H9 (cell line): ENCODE results near the gene PEMT. TPM values are rescaled to one million over a fixed set of nuclear protein-coding genes. Genes with fewer than 3 reads are reported as not detected.

Experiments
- DNase-seq: peaks from one replicate; pipeline ENCODE4 v3.0.0-alpha.2; 2017
- H2AFZ ChIP-seq: one replicate; pipeline ENCODE4 v1.6.1; 2013; ENCODE audit warnings: mild to moderate bottlenecking, low read length, control low read depth, moderate library complexity
- H2AK5ac ChIP-seq: 2 replicates; pipeline ENCODE4 v1.6.1; 2013; ENCODE audit warnings: low read length, control low read depth, mixed read lengths; ENCODE audit not compliant: insufficient read length
- H2BK120ac ChIP-seq: one replicate; pipeline ENCODE4 v1.6.1; 2013; ENCODE audit warnings: low read depth, mild to moderate bottlenecking, low read length, control low read depth, inconsistent platforms; ENCODE audit not compliant: poor library complexity, severe bottlenecking
- H2BK12ac ChIP-seq: 2 replicates; pipeline ENCODE4 v1.6.1; 2013; ENCODE audit warnings: low read length, control low read depth, mixed read lengths, low read depth; ENCODE audit not compliant: insufficient read length
- H2BK15ac ChIP-seq: 2 replicates; pipeline ENCODE4 v1.6.1; 2013; ENCODE audit warnings: low read depth, low read length, control low read depth
- H2BK20ac ChIP-seq: one replicate; pipeline ENCODE4 v1.6.1; 2013; ENCODE audit warnings: low read depth, mild to moderate bottlenecking, low read length, control low read depth, inconsistent platforms; ENCODE audit not compliant: poor library complexity, severe bottlenecking
- H2BK5ac ChIP-seq: 2 replicates; pipeline ENCODE4 v1.6.1; 2013; ENCODE audit warnings: low read length, control low read depth, mixed read lengths; ENCODE audit not compliant: insufficient read length
- H3K14ac ChIP-seq: 2 replicates; pipeline ENCODE4 v1.6.1; 2013; ENCODE audit warnings: low read length, control low read depth; ENCODE audit not compliant: insufficient read depth
- H3K18ac ChIP-seq: 2 replicates; pipeline ENCODE4 v1.6.1; 2013; ENCODE audit warnings: low read depth, mild to moderate bottlenecking, mixed read lengths, low read length, control low read depth; ENCODE audit not compliant: insufficient read length
- H3K23ac ChIP-seq: 2 replicates; pipeline ENCODE4 v1.6.1; 2013; ENCODE audit warnings: low read length, control low read depth, mixed read lengths, low read depth; ENCODE audit not compliant: insufficient read length
- H3K23me2 ChIP-seq: 2 replicates; pipeline ENCODE4 v1.6.1; 2013; ENCODE audit warnings: low read depth, mild to moderate bottlenecking, mixed read lengths, low read length, control low read depth; ENCODE audit not compliant: insufficient read length, poor library complexity, severe bottlenecking
- H3K27ac ChIP-seq: 2 replicates; pipeline ENCODE4 v1.5.1; 2013; ENCODE audit warnings: low read length, control low read depth, mixed read lengths, low read depth; ENCODE audit not compliant: insufficient read length
- H3K27me3 ChIP-seq: 2 replicates; pipeline ENCODE4 v1.6.1; 2013; ENCODE audit warnings: low read length, control low read depth, inconsistent platforms; ENCODE audit not compliant: insufficient read depth
- H3K4ac ChIP-seq: 2 replicates; pipeline ENCODE4 v1.6.1; 2013; ENCODE audit warnings: low read depth, mild to moderate bottlenecking, control low read depth, inconsistent platforms, low read length, moderate library complexity
- H3K4me1 ChIP-seq: 2 replicates; pipeline ENCODE4 v1.6.1; 2013; ENCODE audit warnings: low read length, control low read depth, inconsistent platforms; ENCODE audit not compliant: insufficient read depth
- H3K4me2 ChIP-seq: 2 replicates; pipeline ENCODE4 v1.6.1; 2013; ENCODE audit warnings: low read length, control low read depth, mixed read lengths; ENCODE audit not compliant: insufficient read length, insufficient read depth
- H3K56ac ChIP-seq: 2 replicates; pipeline ENCODE4 v1.6.1; 2013; ENCODE audit warnings: low read depth, mild to moderate bottlenecking, mixed read lengths, low read length, control low read depth; ENCODE audit not compliant: insufficient read length
- H3K79me1 ChIP-seq: 2 replicates; pipeline ENCODE4 v1.6.1; 2013; ENCODE audit warnings: low read depth, mild to moderate bottlenecking, moderate library complexity, low read length, control low read depth, inconsistent platforms; ENCODE audit not compliant: insufficient read depth, poor library complexity, severe bottlenecking
- H3K79me2 ChIP-seq: 2 replicates; pipeline ENCODE4 v1.6.1; 2013; ENCODE audit warnings: low read length, control low read depth, inconsistent platforms; ENCODE audit not compliant: insufficient read depth
- H3K9ac ChIP-seq: 2 replicates; pipeline ENCODE4 v1.6.1; 2013; ENCODE audit warnings: low read length, control low read depth, mixed read lengths; ENCODE audit not compliant: insufficient read length; ENCODE audit errors: extremely low read depth
- H3K9me3 ChIP-seq: one replicate; pipeline ENCODE4 v1.6.1; 2013; ENCODE audit warnings: low read depth, low read length, inconsistent platforms; ENCODE audit not compliant: control insufficient read depth
- H3T11ph ChIP-seq: one replicate; pipeline ENCODE4 v1.6.1; 2013; ENCODE audit warnings: mild to moderate bottlenecking, low read length, control low read depth, inconsistent platforms
- H4K20me1 ChIP-seq: one replicate; pipeline ENCODE4 v1.6.1; 2013; ENCODE audit not compliant: control insufficient read depth, insufficient read length, insufficient read depth
- H4K5ac ChIP-seq: 2 replicates; pipeline ENCODE4 v1.6.1; 2013; ENCODE audit warnings: low read depth, mild to moderate bottlenecking, mixed read lengths, low read length, control low read depth; ENCODE audit not compliant: insufficient read length
- H4K8ac ChIP-seq: replicated peaks from 2 replicates; pipeline ENCODE4 v1.6.1; 2013; ENCODE audit warnings: low read length, control low read depth, mixed read lengths, low read depth; ENCODE audit not compliant: insufficient read length
- H4K91ac ChIP-seq: 2 replicates; pipeline ENCODE4 v1.6.1; 2013; ENCODE audit warnings: low read depth, mild to moderate bottlenecking, moderate library complexity, mixed read lengths, low read length, control low read depth; ENCODE audit not compliant: insufficient read length
- H3K27ac Mint-ChIP-seq, 3 experiments: 2 replicates in 2 of 3; 3 replicates in 1 of 3; pipeline ENCODE4 v1.8.0; 2020 to 2021; ENCODE audit warnings: mixed read lengths in 3 of 3, mild to moderate bottlenecking in 1 of 3, moderate library complexity in 1 of 3
- H3K27me3 Mint-ChIP-seq: 2 replicates; pipeline ENCODE4 v1.8.0; 2021; ENCODE audit warnings: low read depth, mild to moderate bottlenecking, moderate library complexity, mixed read lengths
- H3K36me3 Mint-ChIP-seq, 3 experiments: 2 replicates in 2 of 3; 3 replicates in 1 of 3; pipeline ENCODE4 v1.8.0; 2020 to 2021; ENCODE audit warnings: low read depth in 3 of 3, mixed read lengths in 3 of 3; ENCODE audit not compliant: insufficient read depth in 1 of 3
- H3K4me1 Mint-ChIP-seq, 2 experiments: 2 replicates each; pipeline ENCODE4 v1.8.0; 2020; ENCODE audit warnings: mixed read lengths in 2 of 2
- H3K4me3 Mint-ChIP-seq, 2 experiments: 2 replicates in 1 of 2; 3 replicates in 1 of 2; pipeline ENCODE4 v1.8.0; 2020 to 2021; ENCODE audit warnings: mild to moderate bottlenecking in 2 of 2, mixed read lengths in 2 of 2, moderate library complexity in 1 of 2
- H3K9me3 Mint-ChIP-seq, 2 experiments: 2 replicates in 1 of 2; 3 replicates in 1 of 2; pipeline ENCODE4 v1.8.0; 2020; ENCODE audit warnings: mild to moderate bottlenecking in 2 of 2, mixed read lengths in 2 of 2, moderate library complexity in 1 of 2
- WGBS: extraction: QIAGEN DNeasy Blood & Tissue Kit; methylation state at CpG from one replicate; pipeline ENCODE4 v1.1.7; 2013; ENCODE audit warnings: missing lambda C conversion rate, low lambda C conversion rate, mixed read lengths; ENCODE audit not compliant: insufficient read length; ENCODE audit errors: extremely low coverage; 5-methylcytosine and 5-hydroxymethylcytosine counted together
- total RNA-seq: library from RNA; stranded (reverse); gene quantifications from 2 replicates; pipeline ENCODE4 v1.2.1, GENCODE V29; 2021
- TF ChIP-seq, protein P1 (sequence below): fragments of 200-600 bp; sonication (generic); conservative IDR thresholded peaks from 3 replicates; pipeline ENCODE4 v1.8.0; 2021; ENCODE audit warnings: antibody characterized with exemption, mild to moderate bottlenecking

The PEMT gene
- total RNA-seq, 1 experiment from 2014 or later: 63.2 TPM

DNA sequence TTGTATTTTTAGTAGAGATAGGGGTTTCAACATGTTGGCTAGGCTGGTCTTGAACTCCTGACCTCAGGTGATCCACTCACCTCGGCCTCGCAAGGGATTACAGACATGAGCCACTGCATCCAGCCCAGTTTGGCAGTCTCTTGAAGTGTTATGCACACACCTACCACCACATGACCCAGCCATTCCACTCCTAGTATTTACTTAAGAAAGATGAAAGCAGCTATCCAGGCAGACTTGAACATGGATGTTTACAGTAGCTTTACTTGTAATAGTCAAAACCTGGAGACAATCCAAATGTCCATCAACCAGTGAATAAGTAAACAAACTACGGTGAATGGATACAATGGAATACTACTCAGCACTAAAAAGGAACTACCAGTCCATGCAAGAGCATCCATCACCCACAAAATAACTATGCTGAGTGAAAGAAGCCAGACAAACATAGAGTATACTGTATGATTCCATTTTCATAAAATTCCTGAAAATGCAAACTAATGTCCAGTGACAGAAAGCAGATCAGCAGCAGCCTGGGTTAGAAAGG lies 57.5 kb downstream of the PEMT start:
- H4K20me1 ChIP-seq: no peaks in the 10 kb centered on the region
- no peak overlapping the region for H2BK120ac ChIP-seq
- H2BK12ac ChIP-seq: no peak overlapping the region
- H3K79me1 ChIP-seq: no peaks in the 10 kb centered on the region
- no peaks in the 10 kb centered on the region for H3K23me2 ChIP-seq
- no peaks in the 10 kb centered on the region for H3K79me2 ChIP-seq
- H3K4ac ChIP-seq: no peak overlapping the region
- no peak overlapping the region for H3K4me2 ChIP-seq
- H3K23ac ChIP-seq: no peak overlapping the region
- no peaks in the 10 kb centered on the region for H3K9me3 Mint-ChIP-seq
- H3K27me3 ChIP-seq: no peaks in the 10 kb centered on the region
- H4K91ac ChIP-seq: no peak overlapping the region
- H4K8ac ChIP-seq: no peak overlapping the region
- no peak overlapping the region for H2AFZ ChIP-seq
- WGBS: no CpG with 5 or more reads among the region's 3 CpGs
- H2BK20ac ChIP-seq: no peak overlapping the region
- H3K9me3 ChIP-seq: no peaks in the 10 kb centered on the region
- H3K4me1 Mint-ChIP-seq: peaks cover 6 to 13% of the 10 kb centered on the region in 2 experiments
- H3K27ac ChIP-seq: no peak overlapping the region
- H2AK5ac ChIP-seq: no peak overlapping the region
- no peaks in the 10 kb centered on the region for H3K4me1 ChIP-seq
- H3K4me3 Mint-ChIP-seq: no peak overlapping the region
- no peaks in the 10 kb centered on the region for H3K27me3 Mint-ChIP-seq
- H2BK5ac ChIP-seq: no peak overlapping the region
- TF ChIP-seq, protein P1, sequence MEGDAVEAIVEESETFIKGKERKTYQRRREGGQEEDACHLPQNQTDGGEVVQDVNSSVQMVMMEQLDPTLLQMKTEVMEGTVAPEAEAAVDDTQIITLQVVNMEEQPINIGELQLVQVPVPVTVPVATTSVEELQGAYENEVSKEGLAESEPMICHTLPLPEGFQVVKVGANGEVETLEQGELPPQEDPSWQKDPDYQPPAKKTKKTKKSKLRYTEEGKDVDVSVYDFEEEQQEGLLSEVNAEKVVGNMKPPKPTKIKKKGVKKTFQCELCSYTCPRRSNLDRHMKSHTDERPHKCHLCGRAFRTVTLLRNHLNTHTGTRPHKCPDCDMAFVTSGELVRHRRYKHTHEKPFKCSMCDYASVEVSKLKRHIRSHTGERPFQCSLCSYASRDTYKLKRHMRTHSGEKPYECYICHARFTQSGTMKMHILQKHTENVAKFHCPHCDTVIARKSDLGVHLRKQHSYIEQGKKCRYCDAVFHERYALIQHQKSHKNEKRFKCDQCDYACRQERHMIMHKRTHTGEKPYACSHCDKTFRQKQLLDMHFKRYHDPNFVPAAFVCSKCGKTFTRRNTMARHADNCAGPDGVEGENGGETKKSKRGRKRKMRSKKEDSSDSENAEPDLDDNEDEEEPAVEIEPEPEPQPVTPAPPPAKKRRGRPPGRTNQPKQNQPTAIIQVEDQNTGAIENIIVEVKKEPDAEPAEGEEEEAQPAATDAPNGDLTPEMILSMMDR: no peak
- no peak overlapping the region for H3K56ac ChIP-seq
- H3T11ph ChIP-seq: no peak overlapping the region
- H4K5ac ChIP-seq: no peak overlapping the region
- H2BK15ac ChIP-seq: no peak overlapping the region
- H3K18ac ChIP-seq: no peak overlapping the region
- DNase-seq: no peak
- H3K27ac Mint-ChIP-seq: no peak overlapping the region; a peak in 1 of 7 replicates
- peaks cover 0 to 3% (median 0%) of the 10 kb centered on the region in 3 experiments; a peak in 1 of 7 replicates for H3K36me3 Mint-ChIP-seq
- no peak overlapping the region for H3K14ac ChIP-seq
- H3K9ac ChIP-seq: no peak overlapping the region
